ENCODE results near the gene IRAK3.

DNA sequence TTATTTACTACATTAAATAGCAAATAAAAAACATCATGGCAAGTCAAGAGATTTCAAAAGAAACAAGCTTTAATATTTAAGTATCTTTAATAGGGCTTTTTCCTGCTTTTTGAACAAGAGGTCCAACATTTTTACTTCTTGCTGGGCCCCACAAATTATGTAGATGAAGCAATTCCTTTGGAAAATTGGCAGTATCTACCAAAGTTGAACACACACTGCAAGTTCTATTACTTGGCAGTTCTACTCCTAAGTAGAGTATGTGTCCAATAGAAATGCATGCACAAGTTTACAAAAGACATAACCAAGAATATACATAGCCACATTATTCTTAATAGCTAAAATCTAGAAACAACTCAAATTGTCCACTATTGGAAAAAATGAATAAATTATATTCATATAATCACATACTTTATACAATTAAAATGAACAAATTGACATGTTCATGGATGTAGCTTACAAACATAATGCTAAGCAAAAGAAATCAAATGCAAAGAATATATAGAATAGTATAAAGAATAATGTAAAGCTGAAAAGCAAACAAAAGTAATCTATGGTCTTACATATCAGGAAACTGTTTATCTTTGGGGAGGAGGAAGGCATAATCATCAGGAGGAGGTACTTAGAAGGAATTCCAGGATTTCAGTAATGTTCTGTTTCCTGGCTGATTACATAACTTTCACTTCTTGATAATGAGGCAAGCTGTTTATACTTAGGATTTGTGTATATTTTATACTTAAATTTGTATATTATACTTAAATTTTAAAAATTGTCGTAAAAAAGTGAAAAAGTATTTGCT lies 12.7 kb upstream of the IRAK3 start:
- TF ChIP-seq, protein P1, sequence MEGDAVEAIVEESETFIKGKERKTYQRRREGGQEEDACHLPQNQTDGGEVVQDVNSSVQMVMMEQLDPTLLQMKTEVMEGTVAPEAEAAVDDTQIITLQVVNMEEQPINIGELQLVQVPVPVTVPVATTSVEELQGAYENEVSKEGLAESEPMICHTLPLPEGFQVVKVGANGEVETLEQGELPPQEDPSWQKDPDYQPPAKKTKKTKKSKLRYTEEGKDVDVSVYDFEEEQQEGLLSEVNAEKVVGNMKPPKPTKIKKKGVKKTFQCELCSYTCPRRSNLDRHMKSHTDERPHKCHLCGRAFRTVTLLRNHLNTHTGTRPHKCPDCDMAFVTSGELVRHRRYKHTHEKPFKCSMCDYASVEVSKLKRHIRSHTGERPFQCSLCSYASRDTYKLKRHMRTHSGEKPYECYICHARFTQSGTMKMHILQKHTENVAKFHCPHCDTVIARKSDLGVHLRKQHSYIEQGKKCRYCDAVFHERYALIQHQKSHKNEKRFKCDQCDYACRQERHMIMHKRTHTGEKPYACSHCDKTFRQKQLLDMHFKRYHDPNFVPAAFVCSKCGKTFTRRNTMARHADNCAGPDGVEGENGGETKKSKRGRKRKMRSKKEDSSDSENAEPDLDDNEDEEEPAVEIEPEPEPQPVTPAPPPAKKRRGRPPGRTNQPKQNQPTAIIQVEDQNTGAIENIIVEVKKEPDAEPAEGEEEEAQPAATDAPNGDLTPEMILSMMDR (IDR thresholded peaks at IDR 0.05), result no peak
- no peak for TF ChIP-seq POLR2A (IDR thresholded peaks at IDR 0.05)
